ENCODE measurements around the gene SLC36A2. TPM values are rescaled to one million over a fixed set of nuclear protein-coding genes. Genes with fewer than 3 reads are reported as not detected.
"Not testable (repeated sequence)": the region's sequence is repeated elsewhere in the genome, so short reads cannot be mapped to it uniquely, and the experiment has no call there.

Gene SLC36A2
- total RNA-seq, 1 donor from 2014 or later, result not detected

- H3K27ac Mint-ChIP-seq, result no peak overlapping the region
- H3K36me3 Mint-ChIP-seq, result no peaks in the 10 kb centered on the region
- DNase-seq (ENCODE audit: low spot score in 2 of 2, unreplicated experiment in 2 of 2), result no peak
- no peaks in the 10 kb centered on the region for H3K4me1 Mint-ChIP-seq
- no peaks in the 10 kb centered on the region for H3K27me3 Mint-ChIP-seq (ENCODE audit: low read depth)
- H3K9me3 Mint-ChIP-seq, result peaks cover 9% of the 10 kb centered on the region
- no peak overlapping the region for H3K4me3 Mint-ChIP-seq
- TF ChIP-seq CTCF (IDR thresholded peaks at IDR 0.05; ENCODE audit: unreplicated experiment), result no peak
Measured at GRCh38 chr5:151378616-151379015, 31.3 kb upstream of the SLC36A2 start.

- Mint-ChIP-seq H3K9me3 (peaks cover 9% of the 10 kb centered on the region), H3K4me3 (no peak overlapping the region), H3K36me3 (no peaks in the 10 kb centered on the region), H3K4me1 (no peaks in the 10 kb centered on the region), H3K27me3 (ENCODE audit: low read depth) (no peaks in the 10 kb centered on the region), H3K27ac (no peak overlapping the region)
- TF ChIP-seq CTCF (IDR thresholded peaks at IDR 0.05; ENCODE audit: unreplicated experiment), result no peak
- DNase-seq (ENCODE audit: low spot score in 2 of 2, unreplicated experiment in 2 of 2), result no peak
Measured at GRCh38 chr5:151374539-151374938, 27.2 kb upstream of the SLC36A2 start.

- H3K27ac Mint-ChIP-seq, H3K36me3 Mint-ChIP-seq: not testable (repeated sequence)
- peaks cover 53% of the 10 kb centered on the region for H3K9me3 Mint-ChIP-seq
Measured at GRCh38 chr5:151367038-151367437, 19.7 kb upstream of the SLC36A2 start.

GRCh38 chr5:151363673-151364072 is 16.3 kb upstream of the SLC36A2 start:
- Mint-ChIP-seq H3K27me3 (ENCODE audit: low read depth) (peaks cover 7% of the 10 kb centered on the region), H3K4me3 (no peak overlapping the region), H3K4me1 (no peaks in the 10 kb centered on the region), H3K27ac (no peak overlapping the region), H3K9me3 (peaks cover 58% of the 10 kb centered on the region), H3K36me3 (no peaks in the 10 kb centered on the region)
- no peak for TF ChIP-seq CTCF (IDR thresholded peaks at IDR 0.05; ENCODE audit: unreplicated experiment)
- DNase-seq (ENCODE audit: low spot score in 2 of 2, unreplicated experiment in 2 of 2), result no peak

More at GRCh38 chr5:151367038-151367437, 19.7 kb upstream of the SLC36A2 start:
- H3K4me3 Mint-ChIP-seq; H3K4me1 Mint-ChIP-seq; H3K27me3 Mint-ChIP-seq (ENCODE audit: low read depth); DNase-seq (ENCODE audit: low spot score in 2 of 2, unreplicated experiment in 2 of 2): not testable (repeated sequence)

- TF ChIP-seq CTCF (IDR thresholded peaks at IDR 0.05; ENCODE audit: unreplicated experiment), result no peak
- no peak for DNase-seq (ENCODE audit: low spot score in 2 of 2, unreplicated experiment in 2 of 2)
- H3K9me3 Mint-ChIP-seq, result peaks cover 51% of the 10 kb centered on the region
- H3K27me3 Mint-ChIP-seq (ENCODE audit: low read depth), result peaks cover 7% of the 10 kb centered on the region
- no peak overlapping the region for H3K4me3 Mint-ChIP-seq
- H3K27ac Mint-ChIP-seq, result no peak overlapping the region
- H3K36me3 Mint-ChIP-seq, result no peaks in the 10 kb centered on the region
- no peaks in the 10 kb centered on the region for H3K4me1 Mint-ChIP-seq
Measured at GRCh38 chr5:151362970-151363369, 15.6 kb upstream of the SLC36A2 start.

- H3K36me3 Mint-ChIP-seq, result no peaks in the 10 kb centered on the region
- no peak for TF ChIP-seq CTCF (IDR thresholded peaks at IDR 0.05; ENCODE audit: unreplicated experiment)
- H3K27me3 Mint-ChIP-seq (ENCODE audit: low read depth), result peaks cover 7% of the 10 kb centered on the region
- no peak for DNase-seq (ENCODE audit: low spot score in 2 of 2, unreplicated experiment in 2 of 2)
- no peak overlapping the region for H3K27ac Mint-ChIP-seq
- H3K9me3 Mint-ChIP-seq, result peaks cover 24% of the 10 kb centered on the region
- no peak overlapping the region for H3K4me3 Mint-ChIP-seq
- H3K4me1 Mint-ChIP-seq, result no peaks in the 10 kb centered on the region
Measured at GRCh38 chr5:151359391-151359790, 12.0 kb upstream of the SLC36A2 start.

Measured in mesothelial cell of epicardium (in vitro differentiated cells).